ENCODE results near the gene P4HA2. TPM values are rescaled to one million over a fixed set of nuclear protein-coding genes. Genes with fewer than 3 reads are reported as not detected.

P4HA2 gene
- total and polyA plus RNA-seq, 2 of the 8 experiments (the other 6 are each of a cell fraction or from before 2014, with no cell fraction given) = 7.4 to 9.3 TPM

GRCh38 chr5:132272311-132273210 is 44.9 kb upstream of the P4HA2 start:
- H3K14ac ChIP-seq (ENCODE audit: insufficient read length) = no peak overlapping the region
- no peak overlapping the region for H4K5ac ChIP-seq (ENCODE audit: insufficient read length, low read depth, low read length)
- TF ChIP-seq CTCF (IDR thresholded peaks at IDR 0.05; ENCODE audit: control extremely low read depth in 1 of 3, insufficient read depth in 1 of 3, low read depth in 1 of 3, low read length in 3 of 3) = peak; percentile 47 to 76 (median 73)
- TF ChIP-seq SP4 (IDR thresholded peaks at IDR 0.05; ENCODE audit: low read length) = no peak
- TF ChIP-seq YY1 (IDR thresholded peaks at IDR 0.05; ENCODE audit: low read depth, low read length) = 0 out of 2 replicates have a peak, but pooled peaks have one; percentile 49
- TF ChIP-seq MAX (IDR thresholded peaks at IDR 0.05) = no peak
- peak; percentile 66 to 75 for TF ChIP-seq RAD21 (IDR thresholded peaks at IDR 0.05 in 1 of 2, conservative IDR thresholded peaks at IDR 0.05 in 1 of 2; ENCODE audit: low read depth in 2 of 2, low read length in 2 of 2)
- no peak for TF ChIP-seq USF2 (IDR thresholded peaks at IDR 0.05; ENCODE audit: low read length)
- no peak overlapping the region for H2AFZ ChIP-seq (ENCODE audit: low read length)
- no peak overlapping the region for H3K4me3 ChIP-seq (ENCODE audit: extremely low read depth in 1 of 4, insufficient read depth in 2 of 4, low read depth in 3 of 4, low read length in 4 of 4)
- H2BK120ac ChIP-seq (replicated peaks; ENCODE audit: low read depth, low read length) = no peak overlapping the region
- no peaks in the 10 kb centered on the region for H4K20me1 ChIP-seq (replicated peaks in 1 of 2; ENCODE audit: control insufficient read depth in 1 of 2, insufficient read depth in 2 of 2, low read length in 2 of 2)
- FAIRE-seq = peak; percentile 28
- peak in 1 of 2 experiments; percentile 97 for DNase-seq (ENCODE audit: low read depth in 1 of 2, low spot score in 2 of 2)
- H3K4me2 ChIP-seq (ENCODE audit: insufficient read depth in 1 of 2, low read depth in 2 of 2, low read length in 2 of 2) = no peak overlapping the region
- H3K36me3 ChIP-seq (ENCODE audit: control insufficient read depth in 2 of 4, insufficient read depth in 4 of 4, low read length in 3 of 4) = no peaks in the 10 kb centered on the region; a peak in 1 of 8 replicates
- no peaks in the 10 kb centered on the region for H3K79me2 ChIP-seq (ENCODE audit: control insufficient read depth in 1 of 2, insufficient read depth in 2 of 2, low read length in 2 of 2)
- H2BK20ac ChIP-seq (ENCODE audit: low read length) = no peak overlapping the region
- H3K4me1 ChIP-seq (replicated peaks in 1 of 4; ENCODE audit: control insufficient read depth in 3 of 4, insufficient read depth in 4 of 4, low read length in 3 of 4) = peaks cover 0 to 6% (median under 1%) of the 10 kb centered on the region in 4 experiments; a peak in 3 of 7 replicates
- no peak overlapping the region for H4K8ac ChIP-seq (ENCODE audit: extremely low read depth, insufficient read depth, low read length)
- H3K9ac ChIP-seq (replicated peaks in 1 of 4; ENCODE audit: extremely low read depth in 1 of 4, low read depth in 3 of 4, low read length in 3 of 4) = no peak overlapping the region
- no peaks in the 10 kb centered on the region for H3K27me3 ChIP-seq (replicated peaks in 1 of 4; ENCODE audit: control insufficient read depth in 3 of 4, extremely low read depth in 1 of 4, insufficient read depth in 3 of 4, low read length in 3 of 4)
- no peak overlapping the region for H2AK5ac ChIP-seq (ENCODE audit: low read depth, low read length)
- no peaks in the 10 kb centered on the region for H3K23me2 ChIP-seq (ENCODE audit: low read depth, low read length)
- H3K4ac ChIP-seq (replicated peaks; ENCODE audit: insufficient read length, low read depth, low read length) = no peak overlapping the region
- H2BK15ac ChIP-seq (ENCODE audit: low read length) = no peak overlapping the region
- H2BK12ac ChIP-seq (ENCODE audit: low read depth, low read length) = no peak overlapping the region
- H3K79me1 ChIP-seq (ENCODE audit: low read depth, low read length) = no peaks in the 10 kb centered on the region
- H2BK5ac ChIP-seq (ENCODE audit: low read depth, low read length) = no peak overlapping the region
- whole genome bisulfite sequencing, 2 experiments (ENCODE audit: extremely low coverage in 1 of 2, insufficient coverage in 1 of 2, insufficient read length in 1 of 2, insufficient replicate concordance in 2 of 2, low coverage in 1 of 2, low lambda C conversion rate in 2 of 2, missing lambda C conversion rate in 1 of 2) = 68% methylated on average over 35 of the region's 37 CpGs; no CpG with 5 or more reads in 1 of the 2 experiments
- no peak overlapping the region for H3K23ac ChIP-seq (ENCODE audit: insufficient read length)
- H3K9me3 ChIP-seq (ENCODE audit: insufficient read depth in 2 of 2, low read depth in 1 of 2, low read length in 1 of 2) = no peaks in the 10 kb centered on the region
- no peak overlapping the region for H3K27ac ChIP-seq (ENCODE audit: low read depth, low read length)
- POLR2A ChIA-PET (ENCODE audit: partially characterized antibody) = interaction anchor here (0.6 to 1.5 kb wide), 3 partner anchors 13 to 54 kb away, joined by 3 to 6 read pairs (median 4); partner anchors contain the start of gene SLC22A4
- peak overlapping the region; percentile 37 for H4K91ac ChIP-seq (replicated peaks; ENCODE audit: insufficient read length, low read length)
- H3K56ac ChIP-seq (replicated peaks; ENCODE audit: insufficient read length, low read depth, low read length) = no peak overlapping the region
- H3K18ac ChIP-seq (ENCODE audit: extremely low read depth, low read length) = no peak overlapping the region
- CTCF ChIA-PET (ENCODE audit: partially characterized antibody) = interaction anchor here (0.7 to 3.5 kb wide), 53 partner anchors 9 to 1011 kb away, joined by 3 to 54 read pairs (median 4); partner anchors contain the start of genes P4HA2, PDLIM4, SLC22A4 and SLC22A5

All from H1 (cell line).